GM12878 (cell line): ENCODE measurements around the gene C20orf144.

ENCODE experiments used
- CHD2 ChIP-seq: IDR thresholded peaks from 2 replicates; pipeline ENCODE4 v1.6.1; 2011; ENCODE audit warnings: low read depth, low read length, improper control_type of control experiment, borderline replicate concordance
- EZH2 ChIP-seq: IDR thresholded peaks from 2 replicates; pipeline ENCODE4 v1.6.1; 2012; ENCODE audit warnings: low read depth, mild to moderate bottlenecking, control low read depth, inconsistent platforms, low read length, borderline replicate concordance; ENCODE audit not compliant: control insufficient read depth
- KDM1A ChIP-seq: fragments of 200-600 bp; sonication (generic); IDR thresholded peaks from 2 replicates; pipeline ENCODE4 v1.6.1; 2016; ENCODE audit warnings: borderline replicate concordance
- POLR2AphosphoS5 ChIP-seq: IDR thresholded peaks from 2 replicates; pipeline ENCODE4 v1.6.1; 2011; ENCODE audit warnings: mild to moderate bottlenecking, low read length, inconsistent platforms
- SIN3A ChIP-seq: IDR thresholded peaks from 2 replicates; pipeline ENCODE4 v1.6.1; 2012; ENCODE audit warnings: low read depth, low read length, improper control_type of control experiment
- ZNF24 ChIP-seq: fragments of 450-650 bp; IDR thresholded peaks from 2 replicates; pipeline ENCODE4 v1.6.1; 2017; ENCODE audit warnings: antibody characterized with exemption, mild to moderate bottlenecking
- TF ChIP-seq, protein P1 (sequence below): fragments of 450-650 bp; IDR thresholded peaks from 2 replicates; pipeline ENCODE4 v1.6.1; 2017; ENCODE audit warnings: mild to moderate bottlenecking, moderate library complexity

DNA sequence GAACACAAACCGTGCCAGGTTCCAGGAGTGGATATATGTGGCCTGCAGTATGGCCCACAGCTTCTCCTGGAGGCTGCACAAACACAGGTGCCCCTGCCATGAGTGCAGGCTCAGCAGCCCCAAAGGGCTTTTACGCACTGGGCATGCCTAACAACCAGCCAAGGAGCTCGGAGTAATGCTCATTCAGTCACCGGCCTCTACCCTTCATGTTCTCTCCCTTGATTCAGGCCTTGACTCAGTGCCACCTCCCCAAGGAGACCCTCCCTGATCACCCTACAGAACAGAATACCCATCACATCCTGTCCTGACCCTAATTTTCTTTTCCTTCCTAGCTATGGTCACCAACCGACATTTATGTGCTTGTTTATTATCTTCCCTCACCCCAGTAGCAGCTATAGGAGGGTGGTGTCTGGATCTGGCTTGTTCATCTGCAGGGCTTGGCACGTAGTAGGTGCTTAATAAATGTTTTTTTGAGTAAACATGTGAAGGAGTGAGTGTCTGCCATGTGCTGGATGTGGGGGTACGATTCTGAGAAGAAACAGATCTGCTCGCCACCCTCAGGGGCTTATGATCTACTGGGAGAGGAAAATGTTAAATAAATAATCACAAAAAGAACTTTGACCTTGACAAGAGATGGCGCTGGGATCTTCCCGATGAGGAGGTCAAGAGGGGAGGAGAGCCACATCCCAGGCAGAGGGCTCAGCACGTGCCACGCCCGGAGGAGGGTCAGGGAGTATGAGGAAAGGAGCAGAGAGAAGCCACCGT is 48.7 kb downstream of the C20orf144 start:
- TF ChIP-seq POLR2AphosphoS5 (no peak), ZNF24 (no peak), KDM1A (no peak), CHD2 (no peak), EZH2 (no peak), SIN3A (no peak)
- TF ChIP-seq, protein P1, sequence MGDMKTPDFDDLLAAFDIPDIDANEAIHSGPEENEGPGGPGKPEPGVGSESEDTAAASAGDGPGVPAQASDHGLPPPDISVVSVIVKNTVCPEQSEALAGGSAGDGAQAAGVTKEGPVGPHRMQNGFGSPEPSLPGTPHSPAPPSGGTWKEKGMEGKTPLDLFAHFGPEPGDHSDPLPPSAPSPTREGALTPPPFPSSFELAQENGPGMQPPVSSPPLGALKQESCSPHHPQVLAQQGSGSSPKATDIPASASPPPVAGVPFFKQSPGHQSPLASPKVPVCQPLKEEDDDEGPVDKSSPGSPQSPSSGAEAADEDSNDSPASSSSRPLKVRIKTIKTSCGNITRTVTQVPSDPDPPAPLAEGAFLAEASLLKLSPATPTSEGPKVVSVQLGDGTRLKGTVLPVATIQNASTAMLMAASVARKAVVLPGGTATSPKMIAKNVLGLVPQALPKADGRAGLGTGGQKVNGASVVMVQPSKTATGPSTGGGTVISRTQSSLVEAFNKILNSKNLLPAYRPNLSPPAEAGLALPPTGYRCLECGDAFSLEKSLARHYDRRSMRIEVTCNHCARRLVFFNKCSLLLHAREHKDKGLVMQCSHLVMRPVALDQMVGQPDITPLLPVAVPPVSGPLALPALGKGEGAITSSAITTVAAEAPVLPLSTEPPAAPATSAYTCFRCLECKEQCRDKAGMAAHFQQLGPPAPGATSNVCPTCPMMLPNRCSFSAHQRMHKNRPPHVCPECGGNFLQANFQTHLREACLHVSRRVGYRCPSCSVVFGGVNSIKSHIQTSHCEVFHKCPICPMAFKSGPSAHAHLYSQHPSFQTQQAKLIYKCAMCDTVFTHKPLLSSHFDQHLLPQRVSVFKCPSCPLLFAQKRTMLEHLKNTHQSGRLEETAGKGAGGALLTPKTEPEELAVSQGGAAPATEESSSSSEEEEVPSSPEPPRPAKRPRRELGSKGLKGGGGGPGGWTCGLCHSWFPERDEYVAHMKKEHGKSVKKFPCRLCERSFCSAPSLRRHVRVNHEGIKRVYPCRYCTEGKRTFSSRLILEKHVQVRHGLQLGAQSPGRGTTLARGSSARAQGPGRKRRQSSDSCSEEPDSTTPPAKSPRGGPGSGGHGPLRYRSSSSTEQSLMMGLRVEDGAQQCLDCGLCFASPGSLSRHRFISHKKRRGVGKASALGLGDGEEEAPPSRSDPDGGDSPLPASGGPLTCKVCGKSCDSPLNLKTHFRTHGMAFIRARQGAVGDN, result no peak
